ENCODE data around the gene TREM1. TPM values are rescaled to one million over a fixed set of nuclear protein-coding genes. Genes with fewer than 3 reads are reported as not detected.

Gene TREM1
- total RNA-seq, 1 donor from 2014 or later, result 0.38 TPM

- no peak for DNase-seq (ENCODE audit: low spot score)
- H3K4me3 Mint-ChIP-seq (ENCODE audit: unreplicated experiment), result no peak overlapping the region
- no peaks in the 10 kb centered on the region for H3K36me3 Mint-ChIP-seq (ENCODE audit: low read depth, unreplicated experiment)
- H3K27ac Mint-ChIP-seq (ENCODE audit: unreplicated experiment), result no peak overlapping the region
- H3K9me3 Mint-ChIP-seq (ENCODE audit: unreplicated experiment), result no peaks in the 10 kb centered on the region
- no peak for TF ChIP-seq CTCF (IDR thresholded peaks at IDR 0.05; ENCODE audit: unreplicated experiment)
- no peaks in the 10 kb centered on the region for H3K27me3 Mint-ChIP-seq (ENCODE audit: unreplicated experiment)
- peaks cover 20% of the 10 kb centered on the region for H3K4me1 Mint-ChIP-seq (ENCODE audit: unreplicated experiment)
Observed at GRCh38 chr6:41256383-41256782, 30.1 kb downstream of the TREM1 start.

- H3K36me3 Mint-ChIP-seq (ENCODE audit: low read depth, unreplicated experiment), result no peaks in the 10 kb centered on the region
- H3K4me3 Mint-ChIP-seq (ENCODE audit: unreplicated experiment), result no peak overlapping the region
- no peak overlapping the region for H3K27ac Mint-ChIP-seq (ENCODE audit: unreplicated experiment)
Observed at GRCh38 chr6:41255638-41256246, 30.7 kb downstream of the TREM1 start.

GRCh38 chr6:41255110-41255509 lies 31.4 kb downstream of the TREM1 start:
- no peak for TF ChIP-seq CTCF (IDR thresholded peaks at IDR 0.05; ENCODE audit: unreplicated experiment)
- H3K27ac Mint-ChIP-seq (ENCODE audit: unreplicated experiment), result no peak overlapping the region
- DNase-seq (ENCODE audit: low spot score), result no peak
- no peaks in the 10 kb centered on the region for H3K27me3 Mint-ChIP-seq (ENCODE audit: unreplicated experiment)
- H3K36me3 Mint-ChIP-seq (ENCODE audit: low read depth, unreplicated experiment), result no peaks in the 10 kb centered on the region
- H3K4me3 Mint-ChIP-seq (ENCODE audit: unreplicated experiment), result no peak overlapping the region
- H3K4me1 Mint-ChIP-seq (ENCODE audit: unreplicated experiment), result peaks cover 20% of the 10 kb centered on the region
- H3K9me3 Mint-ChIP-seq (ENCODE audit: unreplicated experiment), result no peaks in the 10 kb centered on the region

More at GRCh38 chr6:41255638-41256246, 30.7 kb downstream of the TREM1 start:
- DNase-seq (ENCODE audit: low spot score), result no peak
- no peaks in the 10 kb centered on the region for H3K9me3 Mint-ChIP-seq (ENCODE audit: unreplicated experiment)
- no peak for TF ChIP-seq CTCF (IDR thresholded peaks at IDR 0.05; ENCODE audit: unreplicated experiment)
- H3K4me1 Mint-ChIP-seq (ENCODE audit: unreplicated experiment), result peaks cover 20% of the 10 kb centered on the region
- no peaks in the 10 kb centered on the region for H3K27me3 Mint-ChIP-seq (ENCODE audit: unreplicated experiment)

- TF ChIP-seq CTCF (IDR thresholded peaks at IDR 0.05; ENCODE audit: unreplicated experiment), result no peak
- Mint-ChIP-seq H3K27me3 (ENCODE audit: unreplicated experiment) (no peaks in the 10 kb centered on the region), H3K4me3 (ENCODE audit: unreplicated experiment) (no peak overlapping the region), H3K36me3 (ENCODE audit: low read depth, unreplicated experiment) (no peaks in the 10 kb centered on the region), H3K4me1 (ENCODE audit: unreplicated experiment) (peaks cover 16% of the 10 kb centered on the region), H3K9me3 (ENCODE audit: unreplicated experiment) (no peaks in the 10 kb centered on the region), H3K27ac (ENCODE audit: unreplicated experiment) (no peak overlapping the region)
- DNase-seq (ENCODE audit: low spot score), result no peak
Observed at GRCh38 chr6:41252401-41253169, 33.9 kb downstream of the TREM1 start.

Data from endothelial cell (in vitro differentiated cells).